Body of pancreas (tissue), 4 donors: Measurements from ENCODE around the gene SLC48A1. TPM values are rescaled to one million over a fixed set of nuclear protein-coding genes. Genes with fewer than 3 reads are reported as not detected.

ENCODE experiments used
- ATAC-seq: fragments of 150-250 bp; one replicate; pipeline ENCODE4 v1.9.1; 2016
- DNase-seq, 4 donors: peaks; one replicate each; pipeline ENCODE4 v3.0.0-alpha.2; 2019
- H3K27ac ChIP-seq, 4 donors: fragments of 200-600 bp; sonication (generic); 1 replicate in 3 of 4; 2 replicates in 1 of 4; pipeline versions ENCODE4 v1.5.1 to v1.6.1; 2016 to 2019; ENCODE audit warnings: mild to moderate bottlenecking in 1 of 4, mixed read lengths in 1 of 4, moderate library complexity in 1 of 4
- H3K27me3 ChIP-seq, 2 donors: fragments of 200-600 bp; sonication (generic); one replicate each; pipeline ENCODE4 v1.6.0; 2016; ENCODE audit warnings: mild to moderate bottlenecking in 1 of 2
- H3K36me3 ChIP-seq, 2 donors: fragments of 200-600 bp; sonication (generic); replicated peaks in 1 of 2; 2 replicates each; pipeline ENCODE4 v1.5.1; 2016; ENCODE audit warnings: low read depth in 2 of 2; ENCODE audit not compliant: insufficient read depth in 1 of 2
- H3K4me1 ChIP-seq: fragments of 200-600 bp; sonication (generic); one replicate; pipeline ENCODE4 v1.6.0; 2016
- H3K4me3 ChIP-seq, 2 donors: fragments of 200-600 bp; sonication (generic); 1 replicate in 1 of 2; 2 replicates in 1 of 2; pipeline ENCODE4 v1.5.1; 2016 to 2019
- H3K9me3 ChIP-seq, 3 donors: fragments of 200-600 bp; sonication (generic); 1 replicate in 2 of 3; 2 replicates in 1 of 3; pipeline ENCODE4 v1.5.1; 2016
- POLR2A ChIP-seq, 3 donors: fragments of 450-650 bp; IDR thresholded peaks; one replicate each; pipeline ENCODE4 v1.6.1; 2016; ENCODE audit warnings: antibody characterized with exemption in 3 of 3, mild to moderate bottlenecking in 2 of 3
- WGBS, 2 donors: methylation state at CpG; one replicate each; pipeline ENCODE4 v1.1.5; 2017; 5-methylcytosine and 5-hydroxymethylcytosine counted together
- intact Hi-C: fragments of 100-400 bp; cut with DNase I; formaldehyde crosslinking; loops from one replicate; pipeline ENCODE4 v1.15.1; 2023
- total RNA-seq, 2 donors: library from RNA; depleted of rRNA; stranded (reverse); fragments of >200 nt; gene quantifications; one replicate each; pipeline ENCODE4 v1.1.0, GENCODE V29; 2016
- TF ChIP-seq, protein P1 (sequence below), 7 experiments: fragments of 450-650 bp in 4 of 7; fragments of 200-600 bp in 3 of 7; sonication (generic) in 3 of 7; IDR thresholded peaks; one replicate each; pipeline ENCODE4 v1.5.1; 2016 to 2019; ENCODE audit warnings: antibody characterized with exemption in 7 of 7

Gene SLC48A1
- total RNA-seq, 2 donors from 2014 or later = 12.7 to 22.1 TPM

DNA sequence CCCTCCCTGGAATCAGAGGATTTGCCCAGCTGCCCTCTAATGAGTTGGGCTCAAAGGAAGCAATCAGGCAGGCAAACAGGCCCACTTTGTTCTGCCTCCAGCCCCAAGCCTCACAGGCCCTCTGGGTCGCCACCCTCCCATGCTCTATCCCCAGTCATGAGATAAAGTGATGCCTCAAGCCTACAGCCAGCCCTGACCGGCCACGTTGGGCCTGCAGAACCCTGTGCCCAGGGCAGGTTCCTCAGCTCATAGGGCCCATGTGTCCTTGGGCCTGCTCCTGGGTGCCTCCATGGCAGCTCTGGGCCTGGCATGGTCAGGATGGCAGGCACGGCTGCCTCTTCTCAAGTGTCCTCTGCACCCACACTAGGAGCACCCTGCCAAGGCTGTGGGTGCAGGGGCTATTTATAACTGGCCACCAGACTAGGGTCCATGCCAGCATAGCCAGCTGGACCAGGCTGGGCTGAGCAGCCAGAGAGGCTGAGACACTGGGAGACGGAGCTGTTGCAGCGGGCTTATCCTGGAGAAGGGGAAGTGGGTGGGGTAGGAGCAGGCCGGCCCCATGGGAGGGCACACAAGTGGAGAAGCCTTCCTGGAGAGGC is 26.4 kb downstream of the SLC48A1 start:
- Histone ChIP-seq H3K4me3 (no peak overlapping the region), H3K4me1 (peaks cover 52% of the 10 kb centered on the region), H3K9me3 (no peaks in the 10 kb centered on the region), H3K36me3 (no peaks in the 10 kb centered on the region), H3K27ac (no peak overlapping the region), H3K27me3 (no peaks in the 10 kb centered on the region)
- 79 to 88% methylated on average over 3 to 6 of the region's 7 CpGs for WGBS, 2 donors
- DNase-seq (no peak), ATAC-seq (no peak)
- no peak for TF ChIP-seq POLR2A (IDR thresholded peaks at IDR 0.05)
- TF ChIP-seq, protein P1, sequence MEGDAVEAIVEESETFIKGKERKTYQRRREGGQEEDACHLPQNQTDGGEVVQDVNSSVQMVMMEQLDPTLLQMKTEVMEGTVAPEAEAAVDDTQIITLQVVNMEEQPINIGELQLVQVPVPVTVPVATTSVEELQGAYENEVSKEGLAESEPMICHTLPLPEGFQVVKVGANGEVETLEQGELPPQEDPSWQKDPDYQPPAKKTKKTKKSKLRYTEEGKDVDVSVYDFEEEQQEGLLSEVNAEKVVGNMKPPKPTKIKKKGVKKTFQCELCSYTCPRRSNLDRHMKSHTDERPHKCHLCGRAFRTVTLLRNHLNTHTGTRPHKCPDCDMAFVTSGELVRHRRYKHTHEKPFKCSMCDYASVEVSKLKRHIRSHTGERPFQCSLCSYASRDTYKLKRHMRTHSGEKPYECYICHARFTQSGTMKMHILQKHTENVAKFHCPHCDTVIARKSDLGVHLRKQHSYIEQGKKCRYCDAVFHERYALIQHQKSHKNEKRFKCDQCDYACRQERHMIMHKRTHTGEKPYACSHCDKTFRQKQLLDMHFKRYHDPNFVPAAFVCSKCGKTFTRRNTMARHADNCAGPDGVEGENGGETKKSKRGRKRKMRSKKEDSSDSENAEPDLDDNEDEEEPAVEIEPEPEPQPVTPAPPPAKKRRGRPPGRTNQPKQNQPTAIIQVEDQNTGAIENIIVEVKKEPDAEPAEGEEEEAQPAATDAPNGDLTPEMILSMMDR (IDR thresholded peaks at IDR 0.05) = no peak
- intact Hi-C loops = loop anchor here (5.0 kb wide), 1 partner anchor 43 kb away; no protein-coding TSS in a partner anchor

DNA sequence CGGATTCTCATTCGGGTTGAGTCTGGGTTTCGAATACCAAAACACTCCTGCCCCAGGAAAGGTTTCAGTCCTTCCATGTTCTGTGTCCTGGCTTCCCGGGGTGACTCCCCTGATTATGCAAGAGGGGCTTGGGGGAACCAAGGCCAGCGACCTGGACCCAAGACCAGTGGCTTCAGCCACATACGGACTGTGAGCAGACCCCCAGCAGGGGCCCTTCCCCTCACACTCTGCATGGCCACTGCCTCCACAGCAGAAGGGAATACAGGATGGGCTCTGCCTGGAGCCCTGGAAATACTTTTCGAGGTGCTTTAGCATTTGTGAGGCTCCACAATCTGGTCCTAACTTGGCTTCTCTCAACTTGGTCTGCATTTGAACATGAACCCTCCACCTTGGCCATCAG is 27.5 kb downstream of the SLC48A1 start:
- H3K36me3 ChIP-seq = no peaks in the 10 kb centered on the region
- H3K4me3 ChIP-seq = no peak overlapping the region
- 80 to 86% methylated on average over 7 of the region's 7 CpGs for WGBS, 2 donors
- peaks cover 63% of the 10 kb centered on the region for H3K4me1 ChIP-seq
- intact Hi-C loops = no loop called here
- H3K27ac ChIP-seq = peak overlapping the region in 3 of 4 donors; percentile 17 to 80 (median 75)
- H3K27me3 ChIP-seq = no peaks in the 10 kb centered on the region
- no peak for DNase-seq
- TF ChIP-seq POLR2A (IDR thresholded peaks at IDR 0.05) = no peak
- TF ChIP-seq, protein P1 (IDR thresholded peaks at IDR 0.05) = no peak
- no peaks in the 10 kb centered on the region for H3K9me3 ChIP-seq
- no peak for ATAC-seq

DNA sequence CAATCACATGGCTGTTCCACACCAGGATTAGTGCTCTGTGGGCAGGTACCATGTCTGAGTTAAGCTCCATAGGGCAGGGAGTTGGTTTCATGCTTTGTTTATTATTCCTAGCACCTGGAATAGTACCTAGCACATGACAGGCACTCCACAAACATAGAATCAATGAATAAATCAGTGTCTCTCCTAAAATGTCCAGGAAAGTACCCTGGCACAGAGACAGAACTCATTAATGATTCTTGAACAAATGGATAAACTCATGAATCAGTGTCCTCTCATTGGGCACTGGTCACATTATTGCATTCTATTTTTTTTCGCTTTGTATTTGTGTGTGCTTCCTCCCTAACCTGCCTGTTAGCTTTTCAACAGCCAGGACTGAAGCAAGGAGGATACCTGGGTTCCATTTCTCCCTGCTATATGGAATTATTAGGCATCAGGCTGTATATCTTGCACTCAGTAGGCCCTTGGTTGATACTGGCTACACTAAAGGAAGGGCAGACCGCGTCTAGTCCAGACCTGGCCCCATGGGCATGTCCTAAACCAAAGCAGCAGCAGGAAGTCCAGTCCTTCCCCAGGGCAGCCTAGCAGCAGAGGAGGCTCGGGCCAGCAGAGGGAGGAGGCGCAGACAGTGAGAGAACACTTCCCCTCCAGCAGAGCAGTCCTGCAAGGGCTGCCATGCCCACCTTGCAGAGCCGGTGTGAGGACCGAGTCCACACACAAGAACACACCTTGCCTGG is 28.3 kb downstream of the SLC48A1 start:
- Histone ChIP-seq H3K27ac (peak overlapping the region in 3 of 4 donors; percentile 69 to 80 (median 75)), H3K27me3 (no peaks in the 10 kb centered on the region), H3K9me3 (no peaks in the 10 kb centered on the region), H3K4me3 (no peak overlapping the region), H3K4me1 (peaks cover 68% of the 10 kb centered on the region), H3K36me3 (no peaks in the 10 kb centered on the region)
- intact Hi-C loops = no loop called here
- DNase-seq = peak in 1 of 4 donors; percentile 47
- WGBS, 2 donors = 34 to 47% methylated on average over 6 to 7 of the region's 7 CpGs
- peak; percentile 79 for ATAC-seq
- TF ChIP-seq, protein P1 (IDR thresholded peaks at IDR 0.05) = peak in 5 of 7 experiments; percentile 7 to 44 (median 26)
- TF ChIP-seq POLR2A (IDR thresholded peaks at IDR 0.05) = peak in 2 of 3 donors; percentile 58 to 68

DNA sequence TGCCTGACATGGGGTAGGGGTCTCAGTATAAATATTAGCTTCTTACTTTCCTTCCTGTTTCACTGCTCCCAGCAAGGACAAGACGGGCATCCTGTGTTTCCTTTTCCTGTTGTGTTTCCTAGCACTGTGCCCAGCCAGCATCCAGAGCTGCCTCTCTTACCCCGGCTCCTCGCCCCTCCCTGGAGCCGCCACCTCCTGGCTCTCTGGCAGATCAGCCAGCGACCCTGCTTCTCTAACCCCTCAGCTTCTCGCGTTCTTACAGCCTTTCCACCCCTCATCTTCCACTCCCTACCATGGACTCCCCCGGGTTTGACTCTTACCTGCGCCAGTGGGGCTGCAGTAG is 28.8 kb downstream of the SLC48A1 start:
- no peak for TF ChIP-seq POLR2A (IDR thresholded peaks at IDR 0.05)
- TF ChIP-seq, protein P1 (IDR thresholded peaks at IDR 0.05) = no peak
- no peaks in the 10 kb centered on the region for H3K27me3 ChIP-seq
- peak; percentile 6 for ATAC-seq
- no peaks in the 10 kb centered on the region for H3K9me3 ChIP-seq
- peak overlapping the region in 3 of 4 donors; percentile 69 to 80 (median 75) for H3K27ac ChIP-seq
- intact Hi-C loops = no loop called here
- no peak overlapping the region for H3K4me3 ChIP-seq
- DNase-seq = no peak
- no peaks in the 10 kb centered on the region for H3K36me3 ChIP-seq
- peaks cover 70% of the 10 kb centered on the region for H3K4me1 ChIP-seq
- 47 to 69% methylated on average over 9 of the region's 9 CpGs for WGBS, 2 donors
